Spleen (tissue), 7 donors: ENCODE measurements around the gene TXNRD2.

Source experiments
- CTCF ChIP-seq, 11 experiments: fragments of 200-600 bp in 7 of 11; fragments of 450-650 bp in 4 of 11; sonication (generic) in 4 of 11; IDR thresholded peaks in 8 of 11; conservative IDR thresholded peaks in 3 of 11; 1 replicate in 7 of 11; 2 replicates in 4 of 11; pipeline versions ENCODE4 v1.4.0 to v1.8.0; 2016 to 2021; ENCODE audit warnings: antibody characterized with exemption in 11 of 11, inconsistent platforms in 4 of 11, mild to moderate bottlenecking in 1 of 11
- POLR2A ChIP-seq, 3 donors: fragments of 450-650 bp; IDR thresholded peaks; one replicate each; pipeline ENCODE4 v1.5.1; 2017; ENCODE audit warnings: antibody characterized with exemption in 3 of 3, mild to moderate bottlenecking in 1 of 3
- POLR2AphosphoS5 ChIP-seq, 3 donors: sonication (generic); formaldehyde crosslinking; IDR thresholded peaks; one replicate each; pipeline ENCODE4 v1.5.1; 2017; ENCODE audit warnings: antibody characterized with exemption in 3 of 3
- donor health status: DM: no; HTN: no; CAD: no; lungs with moderate emphysema.
- donor health status: DM: no; HTN: no; CAD: no.
- donor health status: DM: no; HTN: no; CAD: no.

DNA sequence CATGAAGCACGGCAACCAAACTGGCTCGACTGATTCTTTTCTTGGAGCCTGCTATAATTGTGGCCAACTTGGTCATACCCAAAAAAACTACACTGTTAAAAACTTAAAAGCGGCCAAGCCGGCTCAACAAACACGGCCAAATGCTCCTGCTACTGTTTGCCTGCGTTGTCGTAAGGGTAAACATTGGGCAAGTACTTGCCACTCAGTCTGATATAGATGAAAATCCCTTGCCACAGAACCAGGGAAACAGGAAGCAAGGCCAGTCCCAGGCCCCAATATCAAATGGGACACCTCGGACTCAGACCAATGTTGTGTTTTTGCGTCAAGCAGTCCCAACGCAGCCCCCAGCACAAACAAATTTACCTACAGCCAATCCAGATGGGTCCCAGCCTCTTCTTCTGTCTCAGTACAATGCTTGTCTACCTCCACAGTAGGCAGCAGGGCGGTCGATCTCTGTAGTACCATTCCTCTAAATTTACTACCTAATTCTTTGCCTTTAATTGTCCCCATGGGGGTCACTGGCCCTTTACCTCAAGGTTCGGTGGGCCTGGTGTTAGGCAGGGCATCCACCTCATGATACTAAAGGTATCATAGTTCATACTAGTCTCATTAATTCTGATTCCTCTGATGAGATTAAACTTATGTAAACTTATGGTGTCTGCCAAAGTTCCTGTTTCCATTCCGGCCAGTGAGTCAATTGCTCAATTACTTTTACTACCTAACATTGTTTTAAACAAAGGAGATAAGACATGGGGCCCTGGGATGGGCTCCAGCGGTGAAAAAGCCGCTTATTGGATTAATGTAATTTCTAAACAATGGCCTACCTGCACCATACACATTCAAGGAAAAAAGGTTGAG lies 3.8 kb downstream of the TXNRD2 start:
- TF ChIP-seq CTCF (IDR thresholded peaks at IDR 0.05 in 8 of 11, conservative IDR thresholded peaks at IDR 0.05 in 3 of 11), result no peak
- no peak for TF ChIP-seq POLR2AphosphoS5 (IDR thresholded peaks at IDR 0.05)
- no peak for TF ChIP-seq POLR2A (IDR thresholded peaks at IDR 0.05)
